Measurements from ENCODE around the gene PUS3.
"Not testable (repeated sequence)": the region's sequence is repeated elsewhere in the genome, so short reads cannot be mapped to it uniquely, and the experiment has no call there.

The PUS3 gene

GRCh38 chr11:125931116-125931515 is 28.1 kb upstream of the PUS3 start:
- peaks cover 11% of the 10 kb centered on the region for H3K27me3 Mint-ChIP-seq
- H3K9me3 Mint-ChIP-seq = no peaks in the 10 kb centered on the region

GRCh38 chr11:125930076-125930450 is 27.1 kb upstream of the PUS3 start:
- Mint-ChIP-seq H3K36me3 (ENCODE audit: low read depth) (no peaks in the 10 kb centered on the region), H3K4me3 (no peak overlapping the region), H3K9me3 (no peaks in the 10 kb centered on the region), H3K27me3 (peaks cover 11% of the 10 kb centered on the region), H3K27ac (no peak overlapping the region), H3K4me1 (ENCODE audit: low read depth) (peaks cover 8% of the 10 kb centered on the region)

More at GRCh38 chr11:125931116-125931515, 28.1 kb upstream of the PUS3 start:
- Mint-ChIP-seq H3K27ac (no peak overlapping the region), H3K36me3 (ENCODE audit: low read depth) (no peaks in the 10 kb centered on the region), H3K4me1 (ENCODE audit: low read depth) (peaks cover 8% of the 10 kb centered on the region), H3K4me3 (no peak overlapping the region)

- peaks cover 11% of the 10 kb centered on the region for H3K27me3 Mint-ChIP-seq
- H3K4me1 Mint-ChIP-seq (ENCODE audit: low read depth) = peaks cover 8% of the 10 kb centered on the region
- no peaks in the 10 kb centered on the region for H3K9me3 Mint-ChIP-seq
- H3K36me3 Mint-ChIP-seq (ENCODE audit: low read depth) = no peaks in the 10 kb centered on the region
- no peak overlapping the region for H3K27ac Mint-ChIP-seq
- H3K4me3 Mint-ChIP-seq = no peak overlapping the region
Measured at GRCh38 chr11:125929445-125930075, 26.6 kb upstream of the PUS3 start.

- peaks cover 11% of the 10 kb centered on the region for H3K27me3 Mint-ChIP-seq
- H3K4me1 Mint-ChIP-seq (ENCODE audit: low read depth) = no peaks in the 10 kb centered on the region
- H3K27ac Mint-ChIP-seq = no peak overlapping the region
- no peak overlapping the region for H3K4me3 Mint-ChIP-seq
- no peaks in the 10 kb centered on the region for H3K36me3 Mint-ChIP-seq (ENCODE audit: low read depth)
- H3K9me3 Mint-ChIP-seq = no peaks in the 10 kb centered on the region
Measured at GRCh38 chr11:125926682-125927081, 23.7 kb upstream of the PUS3 start.

GRCh38 chr11:125925804-125926203 is 22.8 kb upstream of the PUS3 start:
- H3K27ac Mint-ChIP-seq = no peak overlapping the region
- peaks cover 11% of the 10 kb centered on the region for H3K27me3 Mint-ChIP-seq
- no peaks in the 10 kb centered on the region for H3K36me3 Mint-ChIP-seq (ENCODE audit: low read depth)
- H3K9me3 Mint-ChIP-seq = no peaks in the 10 kb centered on the region
- no peaks in the 10 kb centered on the region for H3K4me1 Mint-ChIP-seq (ENCODE audit: low read depth)
- no peak overlapping the region for H3K4me3 Mint-ChIP-seq

- H3K4me1 Mint-ChIP-seq (ENCODE audit: low read depth) = no peaks in the 10 kb centered on the region
- H3K27me3 Mint-ChIP-seq = peaks cover 11% of the 10 kb centered on the region
- no peaks in the 10 kb centered on the region for H3K36me3 Mint-ChIP-seq (ENCODE audit: low read depth)
- no peak overlapping the region for H3K27ac Mint-ChIP-seq
- no peak overlapping the region for H3K4me3 Mint-ChIP-seq
- H3K9me3 Mint-ChIP-seq = no peaks in the 10 kb centered on the region
Measured at GRCh38 chr11:125925247-125925740, 22.3 kb upstream of the PUS3 start.

- Mint-ChIP-seq H3K4me3 (no peak overlapping the region), H3K36me3 (ENCODE audit: low read depth) (no peaks in the 10 kb centered on the region), H3K4me1 (ENCODE audit: low read depth) (no peaks in the 10 kb centered on the region), H3K27me3 (peaks cover 11% of the 10 kb centered on the region), H3K27ac (no peak overlapping the region), H3K9me3 (no peaks in the 10 kb centered on the region)
Measured at GRCh38 chr11:125924384-125925007, 21.5 kb upstream of the PUS3 start.

- Mint-ChIP-seq H3K4me1 (ENCODE audit: low read depth) (no peaks in the 10 kb centered on the region), H3K27ac (no peak overlapping the region), H3K9me3 (no peaks in the 10 kb centered on the region), H3K4me3 (no peak overlapping the region), H3K27me3 (peaks cover 13% of the 10 kb centered on the region), H3K36me3 (ENCODE audit: low read depth) (no peaks in the 10 kb centered on the region)
Measured at GRCh38 chr11:125923633-125924032, 20.6 kb upstream of the PUS3 start.

- H3K27me3 Mint-ChIP-seq = peaks cover 16% of the 10 kb centered on the region
- no peak overlapping the region for H3K27ac Mint-ChIP-seq
- no peak overlapping the region for H3K4me3 Mint-ChIP-seq
- no peaks in the 10 kb centered on the region for H3K9me3 Mint-ChIP-seq
- H3K36me3 Mint-ChIP-seq (ENCODE audit: low read depth) = no peaks in the 10 kb centered on the region
- no peaks in the 10 kb centered on the region for H3K4me1 Mint-ChIP-seq (ENCODE audit: low read depth)
Measured at GRCh38 chr11:125923012-125923579, 20.1 kb upstream of the PUS3 start.

GRCh38 chr11:125922156-125922555 is 19.1 kb upstream of the PUS3 start:
- H3K27me3 Mint-ChIP-seq = peaks cover 16% of the 10 kb centered on the region
- no peak overlapping the region for H3K4me3 Mint-ChIP-seq
- no peak overlapping the region for H3K27ac Mint-ChIP-seq
- no peaks in the 10 kb centered on the region for H3K9me3 Mint-ChIP-seq
- H3K36me3 Mint-ChIP-seq (ENCODE audit: low read depth) = no peaks in the 10 kb centered on the region
- H3K4me1 Mint-ChIP-seq (ENCODE audit: low read depth) = no peaks in the 10 kb centered on the region

GRCh38 chr11:125921042-125921441 is 18.0 kb upstream of the PUS3 start:
- H3K27ac Mint-ChIP-seq = no peak overlapping the region
- peaks cover 21% of the 10 kb centered on the region for H3K27me3 Mint-ChIP-seq

GRCh38 chr11:125918140-125918840 is 15.3 kb upstream of the PUS3 start:
- Mint-ChIP-seq H3K9me3 (no peaks in the 10 kb centered on the region), H3K36me3 (ENCODE audit: low read depth) (no peaks in the 10 kb centered on the region), H3K27me3 (peaks cover 26% of the 10 kb centered on the region), H3K4me3 (no peak overlapping the region), H3K27ac (no peak overlapping the region), H3K4me1 (ENCODE audit: low read depth) (no peaks in the 10 kb centered on the region)

More at GRCh38 chr11:125921042-125921441, 18.0 kb upstream of the PUS3 start:
- H3K4me3 Mint-ChIP-seq = no peak overlapping the region
- no peaks in the 10 kb centered on the region for H3K4me1 Mint-ChIP-seq (ENCODE audit: low read depth)
- no peaks in the 10 kb centered on the region for H3K36me3 Mint-ChIP-seq (ENCODE audit: low read depth)
- H3K9me3 Mint-ChIP-seq = no peaks in the 10 kb centered on the region

GRCh38 chr11:125916683-125917347 is 13.8 kb upstream of the PUS3 start:
- H3K4me1 Mint-ChIP-seq (ENCODE audit: low read depth) = no peaks in the 10 kb centered on the region
- H3K4me3 Mint-ChIP-seq = no peak overlapping the region
- H3K27ac Mint-ChIP-seq = no peak overlapping the region
- H3K36me3 Mint-ChIP-seq (ENCODE audit: low read depth) = no peaks in the 10 kb centered on the region
- H3K9me3 Mint-ChIP-seq = no peaks in the 10 kb centered on the region
- H3K27me3 Mint-ChIP-seq = peaks cover 34% of the 10 kb centered on the region

- not testable (repeated sequence) for H3K4me3 Mint-ChIP-seq; H3K27ac Mint-ChIP-seq; H3K9me3 Mint-ChIP-seq; H3K4me1 Mint-ChIP-seq (ENCODE audit: low read depth); H3K36me3 Mint-ChIP-seq (ENCODE audit: low read depth)
- H3K27me3 Mint-ChIP-seq = peaks cover 49% of the 10 kb centered on the region
Measured at GRCh38 chr11:125914601-125915000, 11.6 kb upstream of the PUS3 start.
